GM12865 (cell line): ENCODE results near the gene FAM234A.

ENCODE experiments used
- DNase-seq: peaks from one replicate; pipeline ENCODE4 v3.0.0; 2010; ENCODE audit warnings: low read depth
- H3K4me3 ChIP-seq: 2 replicates; pipeline ENCODE4 v1.5.1; 2011; ENCODE audit warnings: mild to moderate bottlenecking, low read depth, low read length, control low read depth
- TF ChIP-seq, protein P1 (sequence below): IDR thresholded peaks from 2 replicates; pipeline ENCODE4 v1.5.1; 2011; ENCODE audit warnings: low read length, control low read depth, low read depth, inconsistent platforms; ENCODE audit not compliant: insufficient read depth; ENCODE audit errors: missing control alignments

FAM234A gene

DNA sequence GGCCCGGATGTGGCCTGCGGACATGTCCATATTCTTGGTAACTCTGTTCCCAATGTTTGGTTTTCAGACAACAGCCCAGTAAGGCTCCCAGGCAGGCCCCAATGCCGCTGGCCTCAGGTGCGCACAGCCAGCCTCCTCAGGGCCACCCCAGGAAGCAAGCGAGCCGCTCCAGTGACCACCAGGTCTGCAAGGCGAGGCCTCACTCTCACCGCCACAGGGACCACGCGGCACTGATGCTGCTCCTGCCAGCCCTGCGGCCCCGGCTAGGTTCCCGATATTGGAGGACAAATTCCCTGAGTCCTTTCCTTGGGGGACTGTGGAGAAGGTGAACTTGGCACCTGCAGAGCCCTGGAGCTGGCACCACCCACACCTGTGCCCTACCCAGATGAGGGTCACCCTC, 67.3 kb downstream of the FAM234A start:
- DNase-seq = no peak

GRCh38 chr16:303760-304505, 69.3 kb downstream of the FAM234A start:
- TF ChIP-seq, protein P1, sequence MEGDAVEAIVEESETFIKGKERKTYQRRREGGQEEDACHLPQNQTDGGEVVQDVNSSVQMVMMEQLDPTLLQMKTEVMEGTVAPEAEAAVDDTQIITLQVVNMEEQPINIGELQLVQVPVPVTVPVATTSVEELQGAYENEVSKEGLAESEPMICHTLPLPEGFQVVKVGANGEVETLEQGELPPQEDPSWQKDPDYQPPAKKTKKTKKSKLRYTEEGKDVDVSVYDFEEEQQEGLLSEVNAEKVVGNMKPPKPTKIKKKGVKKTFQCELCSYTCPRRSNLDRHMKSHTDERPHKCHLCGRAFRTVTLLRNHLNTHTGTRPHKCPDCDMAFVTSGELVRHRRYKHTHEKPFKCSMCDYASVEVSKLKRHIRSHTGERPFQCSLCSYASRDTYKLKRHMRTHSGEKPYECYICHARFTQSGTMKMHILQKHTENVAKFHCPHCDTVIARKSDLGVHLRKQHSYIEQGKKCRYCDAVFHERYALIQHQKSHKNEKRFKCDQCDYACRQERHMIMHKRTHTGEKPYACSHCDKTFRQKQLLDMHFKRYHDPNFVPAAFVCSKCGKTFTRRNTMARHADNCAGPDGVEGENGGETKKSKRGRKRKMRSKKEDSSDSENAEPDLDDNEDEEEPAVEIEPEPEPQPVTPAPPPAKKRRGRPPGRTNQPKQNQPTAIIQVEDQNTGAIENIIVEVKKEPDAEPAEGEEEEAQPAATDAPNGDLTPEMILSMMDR = peak; percentile 1
- DNase-seq = peak; percentile 22
- H3K4me3 ChIP-seq = no peak overlapping the region

More for the DNA sequence above, 67.3 kb downstream of the FAM234A start:
- no peak overlapping the region for H3K4me3 ChIP-seq
- TF ChIP-seq, protein P1 = no peak

DNA sequence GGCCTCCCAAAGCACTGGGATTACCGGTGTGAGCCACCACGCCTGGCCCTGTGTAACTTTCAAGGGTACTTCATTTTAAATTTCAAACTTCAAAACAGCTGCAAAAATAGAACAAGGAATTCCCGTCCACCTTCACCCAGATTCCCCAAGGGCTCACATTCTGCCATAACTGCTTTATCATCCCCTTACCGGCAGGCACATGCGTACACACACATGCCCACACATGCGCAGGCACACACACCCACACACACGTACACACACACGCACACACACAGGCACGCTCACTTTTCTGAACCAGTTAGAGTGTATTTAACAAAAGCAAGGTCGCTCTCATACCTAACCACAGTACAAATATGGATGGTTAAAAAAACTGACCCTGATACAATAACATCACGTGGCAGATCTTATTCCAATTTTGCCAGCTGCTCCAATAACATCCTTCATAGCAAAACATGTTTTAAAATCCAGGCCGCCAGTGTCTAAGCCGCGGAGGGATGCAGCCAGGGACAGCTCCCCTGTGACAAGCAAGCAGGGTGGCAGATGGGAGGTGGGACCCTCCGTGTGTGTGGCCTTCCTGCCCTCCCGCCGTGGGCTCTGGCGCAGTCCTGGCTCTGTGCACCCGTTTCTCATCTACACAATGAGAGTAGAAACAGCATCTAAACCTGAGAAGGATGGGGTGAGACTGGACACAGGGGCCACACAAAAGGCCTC, 71.5 kb downstream of the FAM234A start:
- H3K4me3 ChIP-seq = no peak overlapping the region
- DNase-seq = no peak
- TF ChIP-seq, protein P1 = no peak

DNA sequence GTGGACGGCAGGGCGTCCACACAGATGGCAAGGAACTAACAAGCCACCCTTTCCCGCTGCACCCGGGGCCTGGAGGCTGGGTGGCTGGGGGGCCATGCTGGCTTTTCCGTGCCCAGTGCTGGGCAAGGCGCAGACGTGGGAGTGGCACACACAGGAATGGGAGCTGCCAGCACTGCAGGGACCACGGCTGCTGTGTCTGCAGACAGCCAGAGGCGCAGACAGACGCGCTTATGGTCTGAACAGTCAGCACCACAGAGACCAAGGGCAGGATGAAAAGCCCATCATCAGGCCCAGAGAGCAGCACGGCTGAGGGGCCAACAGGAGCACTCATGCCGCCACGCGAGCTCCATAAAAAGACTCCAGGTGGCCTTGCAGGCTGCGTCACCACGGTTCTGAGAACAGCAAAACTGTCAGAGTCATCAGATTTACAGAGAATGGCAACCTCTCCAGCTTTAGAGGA, 72.3 kb downstream of the FAM234A start:
- no peak overlapping the region for H3K4me3 ChIP-seq
- DNase-seq = no peak
- TF ChIP-seq, protein P1 = no peak

DNA sequence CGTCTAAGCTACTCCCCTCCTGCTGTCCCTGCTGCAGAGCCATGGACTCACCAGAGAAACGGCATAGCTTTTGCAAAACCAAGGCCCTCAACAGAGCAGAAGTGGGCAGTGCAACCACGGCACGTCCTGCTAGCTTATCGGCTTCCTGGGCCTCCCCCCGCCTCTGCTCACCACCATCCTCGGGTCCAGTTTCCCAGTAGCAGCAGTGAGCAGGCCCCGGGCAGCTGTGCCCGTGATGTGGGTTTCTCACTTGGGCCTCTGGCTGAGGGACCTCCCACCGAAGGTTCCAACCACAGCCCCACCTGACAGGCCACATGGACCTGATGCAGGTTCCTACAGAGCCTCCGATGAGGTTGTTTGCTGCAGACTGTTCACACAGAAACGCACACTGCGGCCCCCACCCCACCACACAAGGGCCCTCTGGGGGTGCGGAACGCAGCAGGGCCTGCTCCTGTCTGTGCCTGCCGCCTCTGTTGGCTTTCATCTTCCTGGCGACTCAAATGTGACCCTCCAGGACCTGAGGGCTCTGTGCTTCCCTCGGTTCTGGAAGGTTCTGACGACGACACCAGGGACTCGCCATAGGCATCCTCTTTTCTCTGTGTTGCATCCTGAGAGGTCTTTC, 73.2 kb downstream of the FAM234A start:
- H3K4me3 ChIP-seq = no peak overlapping the region
- no peak for DNase-seq
- TF ChIP-seq, protein P1 = no peak

DNA sequence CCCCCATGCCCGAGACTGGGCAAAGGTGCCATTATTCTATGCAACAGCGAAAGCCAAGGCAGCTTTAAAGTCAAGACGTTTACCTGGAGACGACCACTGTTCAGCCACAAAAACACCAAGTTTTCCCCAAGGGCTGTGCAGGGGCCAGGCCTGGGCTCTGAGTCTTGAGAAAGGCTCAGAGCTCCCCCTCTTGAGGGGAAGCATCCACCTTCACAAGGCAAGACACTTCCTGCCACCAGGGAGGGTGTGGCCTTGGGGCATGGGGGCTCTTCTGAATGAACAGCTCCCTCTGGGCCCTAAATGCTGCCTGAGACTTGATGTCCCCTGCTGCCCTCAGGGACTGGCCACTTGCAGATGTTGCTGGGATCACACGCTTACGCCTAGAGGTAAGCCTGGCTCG, 74.9 kb downstream of the FAM234A start:
- TF ChIP-seq, protein P1 = no peak
- no peak overlapping the region for H3K4me3 ChIP-seq
- peak; percentile 30 for DNase-seq
